Gastroesophageal sphincter (tissue), 3 donors: ENCODE measurements around the gene BAIAP2.

Source experiments
- CTCF ChIP-seq, 4 experiments: fragments of 200-600 bp in 2 of 4; fragments of 450-650 bp in 2 of 4; sonication (generic) in 1 of 4; IDR thresholded peaks; one replicate each; pipeline ENCODE4 v1.5.1; 2017 to 2019; ENCODE audit warnings: antibody characterized with exemption in 4 of 4, mild to moderate bottlenecking in 2 of 4, moderate library complexity in 2 of 4
- EP300 ChIP-seq: sonication (generic); formaldehyde crosslinking; IDR thresholded peaks from one replicate; pipeline ENCODE4 v1.6.1; 2017; ENCODE audit warnings: antibody characterized with exemption, mild to moderate bottlenecking
- POLR2A ChIP-seq, 2 donors: fragments of 450-650 bp; IDR thresholded peaks; one replicate each; pipeline ENCODE4 v1.6.1; 2017; ENCODE audit warnings: antibody characterized with exemption in 2 of 2, mild to moderate bottlenecking in 2 of 2, moderate library complexity in 1 of 2
- POLR2AphosphoS5 ChIP-seq: sonication (generic); formaldehyde crosslinking; IDR thresholded peaks from one replicate; pipeline ENCODE4 v1.6.1; 2017; ENCODE audit warnings: antibody characterized with exemption

- no peak for TF ChIP-seq EP300
- no peak for TF ChIP-seq CTCF (IDR thresholded peaks at IDR 0.05)
- no peak for TF ChIP-seq POLR2A (IDR thresholded peaks at IDR 0.05)
- no peak for TF ChIP-seq POLR2AphosphoS5
Observed at GRCh38 chr17:81147701-81148100, 112.8 kb downstream of the BAIAP2 start.
